Gastrocnemius medialis (tissue), 4 donors: ENCODE data around the gene HECTD2. TPM values are rescaled to one million over a fixed set of nuclear protein-coding genes. Genes with fewer than 3 reads are reported as not detected.
A peak's percentile ranks its signal among the peaks of the same experiment; 100 is the strongest.
"Not testable (repeated sequence)": the region's sequence is repeated elsewhere in the genome, so short reads cannot be mapped to it uniquely, and the experiment has no call there.

ENCODE experiments used
- ATAC-seq, 2 donors: fragments of 150-250 bp; one replicate each; pipeline ENCODE4 v1.9.1; 2016
- DNase-seq, 2 donors: peaks; one replicate each; pipeline ENCODE4 v3.0.0-alpha.2; 2019
- H3K27ac ChIP-seq, 4 donors: fragments of 200-600 bp; sonication (generic); 1 replicate in 1 of 4; 2 replicates in 3 of 4; pipeline ENCODE4 v1.5.1; 2016 to 2018; ENCODE audit warnings: mild to moderate bottlenecking in 2 of 4, moderate library complexity in 1 of 4
- H3K27me3 ChIP-seq, 3 donors: fragments of 200-600 bp; sonication (generic) in 2 of 3; 1 replicate in 1 of 3; 2 replicates in 2 of 3; pipeline versions ENCODE4 v1.5.1 to v1.6.0; 2016 to 2019; ENCODE audit warnings: mild to moderate bottlenecking in 1 of 3, moderate library complexity in 1 of 3
- H3K36me3 ChIP-seq, 2 donors: fragments of 200-600 bp; sonication (generic) in 1 of 2; one replicate each; pipeline ENCODE4 v1.5.1; 2017 to 2018
- H3K4me1 ChIP-seq, 2 donors: fragments of 200-600 bp; sonication (generic) in 1 of 2; one replicate each; pipeline ENCODE4 v1.5.1; 2016 to 2017; ENCODE audit warnings: mild to moderate bottlenecking in 2 of 2
- H3K4me3 ChIP-seq, 4 donors: fragments of 200-600 bp; sonication (generic) in 3 of 4; 1 replicate in 1 of 4; 2 replicates in 3 of 4; pipeline ENCODE4 v1.5.1; 2016 to 2019; ENCODE audit warnings: mild to moderate bottlenecking in 2 of 4
- H3K9me3 ChIP-seq, 3 donors: fragments of 200-600 bp; sonication (generic) in 2 of 3; 1 replicate in 1 of 3; 2 replicates in 2 of 3; pipeline ENCODE4 v1.5.1; 2016 to 2019
- POLR2A ChIP-seq, 2 donors: fragments of 450-650 bp; IDR thresholded peaks; one replicate each; pipeline ENCODE4 v1.6.1; 2017; ENCODE audit warnings: antibody characterized with exemption in 2 of 2, mild to moderate bottlenecking in 2 of 2, moderate library complexity in 2 of 2
- in situ Hi-C, 4 donors: fragments of 200-750 bp; cut with MboI; loops; one replicate each; pipeline versions ENCODE4 v1.15.0 to v1.8.0; 2017; ENCODE audit warnings: low sequenced_read_pairs in 4 of 4
- intact Hi-C: fragments of 100-400 bp; cut with DNase I; formaldehyde crosslinking; loops from one replicate; pipeline ENCODE4 v1.15.1; 2023; ENCODE audit warnings: low total_unique reads
- total RNA-seq, 4 donors: library from RNA; depleted of rRNA; stranded (reverse); fragments of >200 nt; gene quantifications; one replicate each; pipeline versions ENCODE4 v1.1.0 to v1.2.3, GENCODE V29; 2016
- TF ChIP-seq, protein P1 (sequence below), 5 experiments: fragments of 450-650 bp in 3 of 5; fragments of 200-600 bp in 2 of 5; sonication (generic) in 2 of 5; IDR thresholded peaks in 4 of 5; conservative IDR thresholded peaks in 1 of 5; 1 replicate in 4 of 5; 2 replicates in 1 of 5; pipeline ENCODE4 v1.5.1; 2016 to 2019; ENCODE audit warnings: antibody characterized with exemption in 5 of 5, mild to moderate bottlenecking in 3 of 5, moderate library complexity in 3 of 5

The HECTD2 gene
- total RNA-seq, 4 donors from 2014 or later, result 1.9 to 7.9 (median 3.9) TPM

DNA sequence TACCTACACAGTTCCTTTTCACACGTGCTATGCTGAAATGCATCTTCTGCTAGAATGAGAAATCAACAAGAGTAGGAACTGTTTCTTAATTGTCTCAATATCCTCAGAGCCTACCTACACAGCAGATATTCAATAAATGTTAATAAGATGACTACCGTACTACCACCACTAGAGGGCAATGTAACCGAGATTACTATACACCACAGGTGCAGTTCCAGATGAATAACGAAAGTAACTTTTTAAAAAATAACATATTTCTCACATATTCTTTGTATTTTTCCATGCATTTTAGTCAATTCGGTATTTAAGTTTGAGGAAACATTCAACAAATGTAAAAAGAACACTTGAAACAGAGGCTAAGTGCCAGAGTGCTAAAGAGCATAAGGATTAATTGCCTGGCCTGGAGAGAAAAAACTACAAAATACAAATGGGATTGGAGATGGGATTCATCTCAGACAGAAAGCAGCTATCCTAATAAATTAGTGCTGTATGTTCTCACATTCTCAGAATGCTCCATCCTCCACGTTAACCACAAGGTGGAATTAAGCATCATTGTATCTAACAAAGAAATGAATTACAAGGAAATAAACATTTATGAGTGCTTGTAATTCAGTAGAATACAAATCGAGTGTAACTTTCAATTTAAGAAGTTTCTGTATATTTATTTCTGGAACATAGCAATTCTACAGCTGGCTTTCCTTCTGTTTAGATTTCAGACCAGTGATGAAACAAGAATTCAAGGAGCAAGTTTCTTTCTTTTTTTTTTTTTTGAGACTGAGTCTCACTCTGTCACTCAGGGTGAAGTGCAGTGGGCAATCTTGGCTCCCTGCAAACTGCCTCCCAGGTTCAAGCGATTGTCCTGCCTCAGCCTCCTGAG, 20.3 kb upstream of the HECTD2 start:
- H3K36me3 ChIP-seq, result no peaks in the 10 kb centered on the region
- TF ChIP-seq, protein P1, sequence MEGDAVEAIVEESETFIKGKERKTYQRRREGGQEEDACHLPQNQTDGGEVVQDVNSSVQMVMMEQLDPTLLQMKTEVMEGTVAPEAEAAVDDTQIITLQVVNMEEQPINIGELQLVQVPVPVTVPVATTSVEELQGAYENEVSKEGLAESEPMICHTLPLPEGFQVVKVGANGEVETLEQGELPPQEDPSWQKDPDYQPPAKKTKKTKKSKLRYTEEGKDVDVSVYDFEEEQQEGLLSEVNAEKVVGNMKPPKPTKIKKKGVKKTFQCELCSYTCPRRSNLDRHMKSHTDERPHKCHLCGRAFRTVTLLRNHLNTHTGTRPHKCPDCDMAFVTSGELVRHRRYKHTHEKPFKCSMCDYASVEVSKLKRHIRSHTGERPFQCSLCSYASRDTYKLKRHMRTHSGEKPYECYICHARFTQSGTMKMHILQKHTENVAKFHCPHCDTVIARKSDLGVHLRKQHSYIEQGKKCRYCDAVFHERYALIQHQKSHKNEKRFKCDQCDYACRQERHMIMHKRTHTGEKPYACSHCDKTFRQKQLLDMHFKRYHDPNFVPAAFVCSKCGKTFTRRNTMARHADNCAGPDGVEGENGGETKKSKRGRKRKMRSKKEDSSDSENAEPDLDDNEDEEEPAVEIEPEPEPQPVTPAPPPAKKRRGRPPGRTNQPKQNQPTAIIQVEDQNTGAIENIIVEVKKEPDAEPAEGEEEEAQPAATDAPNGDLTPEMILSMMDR (IDR thresholded peaks at IDR 0.05 in 4 of 5, conservative IDR thresholded peaks at IDR 0.05 in 1 of 5), result peak; percentile 58 to 77 (median 61)
- TF ChIP-seq POLR2A (IDR thresholded peaks at IDR 0.05), result no peak
- H3K4me3 ChIP-seq, result peak overlapping the region in 2 of 4 donors; percentile 18 to 36
- intact Hi-C loops (loop anchor here (1.0 kb wide), 1 partner anchor 20 kb away; the partner anchor contains the start of gene HECTD2), in situ Hi-C loops (loop anchor here in 3 of 4 donors (10.0 to 25.0 kb wide), 2 partner anchors 245 to 247 kb away; partner anchors contain the start of gene PPP1R3C (in 3 of the 3))
- no peak overlapping the region for H3K27ac ChIP-seq
- no peaks in the 10 kb centered on the region for H3K9me3 ChIP-seq
- H3K4me1 ChIP-seq, result peaks cover 0 to 3% of the 10 kb centered on the region in 2 donors
- DNase-seq (no peak), ATAC-seq (peak; percentile 77 to 97)
- H3K27me3 ChIP-seq, result peaks cover 0 to 4% (median 0%) of the 10 kb centered on the region in 3 donors

DNA sequence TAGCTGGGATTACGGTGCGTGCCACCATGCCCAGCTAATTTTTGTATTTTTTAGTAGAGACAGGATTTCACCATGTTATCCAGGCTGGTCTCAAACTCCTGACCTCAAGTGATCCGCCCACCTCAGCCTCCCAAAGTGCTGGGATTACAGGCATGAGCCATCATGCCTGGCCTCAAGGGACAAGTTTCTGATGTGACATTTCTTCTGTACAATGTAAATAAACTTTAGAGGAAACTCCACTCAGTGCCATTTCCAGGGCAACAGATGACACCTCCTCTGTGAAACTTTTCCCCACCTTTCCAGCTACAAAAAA, 19.7 kb upstream of the HECTD2 start:
- intact Hi-C loops, H3K36me3 ChIP-seq, H3K27ac ChIP-seq, H3K4me1 ChIP-seq, DNase-seq, H3K9me3 ChIP-seq, ATAC-seq, H3K4me3 ChIP-seq, H3K27me3 ChIP-seq: not testable (repeated sequence)
- in situ Hi-C loops, result loop anchor here in 3 of 4 donors (10.0 to 25.0 kb wide), 2 partner anchors 244 to 247 kb away; partner anchors contain the start of gene PPP1R3C (in 3 of the 3)

DNA sequence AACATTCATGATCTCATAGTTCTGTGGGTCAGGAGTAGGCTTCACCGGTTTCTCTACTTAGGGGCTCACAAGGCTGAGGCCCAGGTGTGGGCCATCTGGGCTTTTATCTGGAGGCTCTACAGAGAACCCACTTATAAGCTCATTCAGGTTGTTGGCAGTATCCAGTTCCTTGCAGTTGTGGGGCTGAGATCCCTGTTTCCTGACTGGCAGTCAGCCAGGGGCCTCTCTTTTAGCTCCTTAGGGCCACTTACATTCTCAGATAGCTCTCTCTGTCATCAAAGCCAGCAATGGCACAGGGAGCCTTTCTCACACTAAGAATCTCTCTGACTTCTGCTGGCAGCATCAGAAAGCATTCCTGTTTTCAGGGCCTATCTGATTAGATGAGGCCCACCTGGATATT, 18.2 kb upstream of the HECTD2 start:
- Histone ChIP-seq H3K27me3 (no peaks in the 10 kb centered on the region), H3K36me3 (no peaks in the 10 kb centered on the region), H3K27ac (no peak overlapping the region), H3K9me3 (no peaks in the 10 kb centered on the region), H3K4me3 (no peak overlapping the region), H3K4me1 (peaks cover 0 to 3% of the 10 kb centered on the region in 2 donors)
- intact Hi-C loops (no loop called here), in situ Hi-C loops (loop anchor here in 3 of 4 donors (10.0 to 25.0 kb wide), 2 partner anchors 243 to 245 kb away; partner anchors contain the start of gene PPP1R3C (in 3 of the 3))
- DNase-seq, result no peak
- ATAC-seq, result no peak
- TF ChIP-seq, protein P1 (IDR thresholded peaks at IDR 0.05 in 4 of 5, conservative IDR thresholded peaks at IDR 0.05 in 1 of 5), result no peak
- TF ChIP-seq POLR2A (IDR thresholded peaks at IDR 0.05), result no peak

DNA sequence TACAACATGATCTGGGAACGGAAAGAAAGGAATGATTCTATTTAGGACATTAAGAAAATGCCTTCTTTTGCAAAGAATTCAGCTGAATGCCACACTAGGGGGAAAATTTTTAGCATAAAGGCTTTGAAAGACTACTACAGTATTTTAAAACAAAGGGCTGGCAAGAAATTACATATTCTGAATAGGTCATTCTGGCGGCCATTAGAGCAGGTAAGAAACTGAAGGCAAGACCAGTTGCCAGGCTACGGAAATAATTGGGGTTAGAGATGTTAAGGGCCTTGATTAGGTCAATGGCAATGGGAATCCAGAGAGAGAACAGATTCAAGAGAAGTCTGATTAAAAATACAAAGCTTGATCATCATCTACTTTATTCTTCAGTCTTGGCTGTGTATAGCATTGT, 3.8 kb upstream of the HECTD2 start:
- ATAC-seq (no peak), DNase-seq (no peak)
- Histone ChIP-seq H3K36me3 (no peaks in the 10 kb centered on the region), H3K4me3 (no peak overlapping the region), H3K27ac (no peak overlapping the region), H3K4me1 (peaks cover 5% of the 10 kb centered on the region in 2 donors), H3K27me3 (no peaks in the 10 kb centered on the region), H3K9me3 (no peaks in the 10 kb centered on the region)
- TF ChIP-seq, protein P1 (IDR thresholded peaks at IDR 0.05 in 4 of 5, conservative IDR thresholded peaks at IDR 0.05 in 1 of 5), result no peak
- no peak for TF ChIP-seq POLR2A (IDR thresholded peaks at IDR 0.05)
- intact Hi-C loops (loop anchor here (5.0 kb wide), 1 partner anchor 1026 kb away; no protein-coding TSS in a partner anchor), in situ Hi-C loops (no loop called here)
